Natural killer cell (primary cell): ENCODE results near the gene TTC21A. TPM values are rescaled to one million over a fixed set of nuclear protein-coding genes. Genes with fewer than 3 reads are reported as not detected.

Experiments
- ATAC-seq, 3 donors: fragments of 150-1000 bp in 2 of 3; fragments of 200-7000 bp in 1 of 3; cut with Tn5 transposase; 1 replicate in 1 of 3; 2 replicates in 2 of 3; pipeline ENCODE4 v1.10.0; 2021; ENCODE audit warnings: mild to moderate bottlenecking in 2 of 3, moderate library complexity in 2 of 3
- DNase-seq, 2 donors: peaks; one replicate each; pipeline versions ENCODE4 v3.0.0 to v3.0.0-alpha.2; 2013 to 2021; ENCODE audit warnings: mixed read lengths in 1 of 2
- H3K27ac ChIP-seq: one replicate; pipeline ENCODE4 v1.5.1; 2013; ENCODE audit warnings: mild to moderate bottlenecking, low read length
- H3K27me3 ChIP-seq: one replicate; pipeline ENCODE4 v1.6.1; 2013; ENCODE audit warnings: low read length; ENCODE audit not compliant: control insufficient read depth, insufficient read depth
- H3K36me3 ChIP-seq: one replicate; pipeline ENCODE4 v1.6.1; 2013; ENCODE audit warnings: low read length; ENCODE audit not compliant: control insufficient read depth, insufficient read depth
- H3K4me1 ChIP-seq: one replicate; pipeline ENCODE4 v1.6.1; 2013; ENCODE audit warnings: low read length; ENCODE audit not compliant: control insufficient read depth, insufficient read depth
- H3K4me3 ChIP-seq: one replicate; pipeline ENCODE4 v1.5.1; 2013; ENCODE audit warnings: low read length
- H3K9me3 ChIP-seq: one replicate; pipeline ENCODE4 v1.6.1; 2013; ENCODE audit warnings: low read length; ENCODE audit not compliant: control insufficient read depth, insufficient read depth
- H3K27ac Mint-ChIP-seq, 2 donors: one replicate each; pipeline ENCODE4 v1.8.0; 2022; ENCODE audit warnings: mild to moderate bottlenecking in 2 of 2, mixed read lengths in 2 of 2, moderate library complexity in 1 of 2
- H3K27me3 Mint-ChIP-seq, 2 donors: one replicate each; pipeline ENCODE4 v1.8.0; 2022; ENCODE audit warnings: low read depth in 2 of 2, mixed read lengths in 2 of 2
- H3K36me3 Mint-ChIP-seq: one replicate; pipeline ENCODE4 v1.8.0; 2022; ENCODE audit warnings: mixed read lengths
- H3K4me1 Mint-ChIP-seq, 2 donors: one replicate each; pipeline ENCODE4 v1.8.0; 2022; ENCODE audit warnings: mixed read lengths in 2 of 2
- H3K4me3 Mint-ChIP-seq: one replicate; pipeline ENCODE4 v1.8.0; 2022; ENCODE audit warnings: mild to moderate bottlenecking, moderate library complexity, mixed read lengths
- H3K9me3 Mint-ChIP-seq, 2 donors: one replicate each; pipeline ENCODE4 v1.8.0; 2022; ENCODE audit warnings: mixed read lengths in 2 of 2
- CTCF ChIP-seq: fragments of 200-600 bp; IDR thresholded peaks from one replicate; pipeline ENCODE4 v1.8.0; 2022; ENCODE audit warnings: antibody characterized with exemption
- WGBS: methylation state at CpG from one replicate; pipeline ENCODE4 v1.1.7; 2013; ENCODE audit warnings: missing lambda C conversion rate; ENCODE audit not compliant: insufficient coverage; 5-methylcytosine and 5-hydroxymethylcytosine counted together
- intact Hi-C: fragments of 100-400 bp; cut with micrococcal nuclease; formaldehyde crosslinking; loops from one replicate; pipeline ENCODE4 v1.14.2; 2022
- total RNA-seq, 4 donors: library from RNA; stranded (reverse); fragments of 120-200 nt in 1 of 4; gene quantifications; one replicate each; pipeline versions ENCODE4 v1.2.3 to v1.2.4, GENCODE V29; 2013 to 2022

The TTC21A gene
- total RNA-seq, 3 donors from 2014 or later (not counting 1 experiment from before 2014, with no cell fraction given): 2.1 to 3.9 (median 2.4) TPM

DNA sequence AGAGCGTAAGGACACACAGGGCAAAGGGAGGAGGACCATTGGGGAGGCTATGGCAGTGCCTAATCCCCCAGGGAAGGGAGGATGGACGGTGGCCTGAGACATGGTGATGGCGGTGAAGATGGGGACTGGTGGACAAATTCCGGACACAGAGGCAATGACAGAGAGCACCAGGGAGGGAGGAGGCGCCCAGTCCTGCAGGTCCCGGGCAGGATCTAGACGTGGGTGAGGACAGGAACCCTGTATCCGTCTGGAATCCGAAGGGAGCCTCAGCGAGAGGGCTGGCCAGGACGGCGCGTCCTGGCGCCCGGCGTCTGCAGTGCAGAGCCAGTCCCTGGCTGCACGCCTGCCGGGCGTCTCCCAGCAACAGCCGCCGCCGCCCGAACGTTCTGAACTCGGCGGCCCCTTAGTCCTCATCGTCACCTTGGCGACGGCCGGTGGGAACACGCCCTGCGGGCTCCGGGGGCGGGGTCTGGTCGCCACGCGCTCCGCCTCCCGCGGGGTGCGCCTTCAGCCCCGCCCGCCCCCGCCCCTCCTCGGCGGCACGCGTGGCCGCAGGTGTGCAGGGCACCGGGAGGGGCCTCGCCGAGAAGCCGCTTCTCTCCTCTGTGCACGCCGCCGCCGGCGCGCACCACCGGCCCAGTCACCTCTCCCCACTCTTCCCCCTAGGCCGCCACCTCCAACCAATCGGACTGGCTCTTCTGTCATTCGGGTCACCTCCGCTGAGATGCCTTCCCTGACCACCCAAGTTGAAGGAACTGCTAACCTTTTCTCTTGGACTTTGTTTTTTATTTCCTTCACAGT lies 73.3 kb downstream of the TTC21A start:
- H3K4me3 Mint-ChIP-seq: peak overlapping the region; percentile 84
- intact Hi-C loops: loop anchor here (10.0 kb wide), 1 partner anchor 76 kb away; the partner anchor contains the start of genes GORASP1 and TTC21A
- ATAC-seq (peak; percentile 81 to 90 (median 87)), DNase-seq (peak; percentile 77 to 95)
- H3K27me3 Mint-ChIP-seq: peaks cover 0 to 8% of the 10 kb centered on the region in 2 donors
- WGBS: 3% methylated on average over 64 of the region's 64 CpGs
- H3K27ac Mint-ChIP-seq: peak overlapping the region; percentile 17 to 91
- H3K4me1 Mint-ChIP-seq: peaks cover 27 to 39% of the 10 kb centered on the region in 2 donors
- H3K27me3 ChIP-seq: no peaks in the 10 kb centered on the region
- no peaks in the 10 kb centered on the region for H3K9me3 ChIP-seq
- H3K27ac ChIP-seq: peak overlapping the region; percentile 43
- peaks cover 26% of the 10 kb centered on the region for H3K4me1 ChIP-seq
- peak overlapping the region; percentile 18 for H3K4me3 ChIP-seq
- H3K9me3 Mint-ChIP-seq: no peaks in the 10 kb centered on the region
- no peaks in the 10 kb centered on the region for H3K36me3 Mint-ChIP-seq
- no peak for TF ChIP-seq CTCF
- no peaks in the 10 kb centered on the region for H3K36me3 ChIP-seq

DNA sequence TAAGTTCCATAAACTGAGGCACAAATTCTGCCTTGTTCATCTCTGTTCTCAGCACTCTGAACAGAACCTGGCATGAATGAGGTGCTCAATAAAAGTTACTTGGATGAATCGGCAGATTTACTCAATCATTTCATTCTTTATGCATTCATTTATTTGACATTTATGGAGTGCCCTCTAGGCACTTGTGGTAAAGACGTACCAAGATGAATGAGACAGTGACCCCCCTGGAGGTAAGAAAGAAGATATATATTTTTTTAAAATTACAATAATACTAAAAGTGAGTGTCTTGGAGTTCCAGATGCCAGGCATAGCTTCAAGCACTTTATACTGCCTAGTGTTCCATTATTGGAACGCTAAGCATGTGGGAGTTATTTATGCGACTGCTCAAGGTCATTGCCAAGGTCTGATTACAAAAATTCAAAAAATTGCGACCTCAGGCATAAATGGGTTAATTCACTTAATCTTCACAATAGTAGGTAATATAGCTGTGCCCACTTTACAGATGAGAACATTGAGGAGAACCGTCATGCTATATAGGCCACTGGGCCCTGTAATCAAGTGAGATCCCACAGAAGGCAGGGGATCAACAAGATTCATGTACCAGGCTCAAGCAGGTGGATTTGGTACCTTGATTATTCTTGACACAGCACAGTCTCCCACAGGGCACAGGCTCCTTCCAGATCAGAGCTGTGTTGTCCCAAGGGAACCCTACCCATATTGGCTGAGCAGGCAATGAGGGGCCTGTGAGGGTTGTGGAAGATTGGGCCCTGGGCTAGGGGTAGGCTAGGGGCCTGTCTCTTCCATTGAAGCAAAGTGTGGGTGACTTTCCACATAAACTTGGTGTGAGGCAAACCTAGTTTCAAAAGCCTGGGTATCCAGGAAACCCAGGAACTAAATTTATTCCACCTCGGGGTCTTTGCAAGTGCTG lies 74.2 kb downstream of the TTC21A start:
- Histone ChIP-seq H3K9me3 (no peaks in the 10 kb centered on the region), H3K27ac (peak overlapping the region; percentile 43), H3K36me3 (no peaks in the 10 kb centered on the region), H3K4me1 (peaks cover 26% of the 10 kb centered on the region), H3K4me3 (no peak overlapping the region), H3K27me3 (no peaks in the 10 kb centered on the region)
- no peak for ATAC-seq
- intact Hi-C loops: loop anchor here (10.0 kb wide), 1 partner anchor 77 kb away; the partner anchor contains the start of genes GORASP1 and TTC21A
- Mint-ChIP-seq H3K4me3 (peak overlapping the region; percentile 83), H3K36me3 (no peaks in the 10 kb centered on the region), H3K9me3 (no peaks in the 10 kb centered on the region), H3K4me1 (peaks cover 27 to 31% of the 10 kb centered on the region in 2 donors), H3K27me3 (peaks cover 0 to 8% of the 10 kb centered on the region in 2 donors), H3K27ac (peak overlapping the region; percentile 17 to 91)
- DNase-seq: peak in 1 of 2 donors; percentile 34
- WGBS: 91% methylated on average over 4 of the region's 7 CpGs
- TF ChIP-seq CTCF: no peak

- Histone ChIP-seq H3K4me1 (peaks cover 17% of the 10 kb centered on the region), H3K9me3 (no peaks in the 10 kb centered on the region), H3K4me3 (no peak overlapping the region), H3K36me3 (no peaks in the 10 kb centered on the region), H3K27ac (no peak overlapping the region), H3K27me3 (no peaks in the 10 kb centered on the region)
- Mint-ChIP-seq H3K9me3 (no peaks in the 10 kb centered on the region), H3K27ac (no peak overlapping the region), H3K27me3 (peaks cover 0 to 8% of the 10 kb centered on the region in 2 donors), H3K4me3 (no peak overlapping the region), H3K4me1 (peaks cover 23 to 25% of the 10 kb centered on the region in 2 donors), H3K36me3 (no peaks in the 10 kb centered on the region)
- ATAC-seq (no peak), DNase-seq (no peak)
- intact Hi-C loops: loop anchor here (10.0 kb wide), 1 partner anchor 79 kb away; the partner anchor contains the start of genes GORASP1 and TTC21A
- WGBS: 84% methylated on average over 12 of the region's 12 CpGs
- no peak for TF ChIP-seq CTCF
Measured at GRCh38 chr3:39183211-39184080, 76.0 kb downstream of the TTC21A start.
